Lower lobe of right lung (tissue), 2 donors: Measurements from ENCODE around the gene C11orf54. TPM values are rescaled to one million over a fixed set of nuclear protein-coding genes. Genes with fewer than 3 reads are reported as not detected.

ENCODE experiments used
- ATAC-seq, 2 donors: fragments of 200-7000 bp; cut with Tn5 transposase; one replicate each; pipeline ENCODE4 v1.9.1; 2020 to 2022; ENCODE audit warnings: mild to moderate bottlenecking in 2 of 2, moderate library complexity in 2 of 2
- DNase-seq: peaks from one replicate; pipeline ENCODE4 v3.0.0-alpha.2; 2020
- H3K27ac ChIP-seq: fragments of 200-600 bp; one replicate; pipeline ENCODE4 v1.8.0; 2022
- H3K27me3 ChIP-seq: fragments of 200-600 bp; one replicate; pipeline ENCODE4 v1.8.0; 2022; ENCODE audit warnings: low read depth
- H3K36me3 ChIP-seq: fragments of 200-600 bp; one replicate; pipeline ENCODE4 v1.8.0; 2022; ENCODE audit warnings: mild to moderate bottlenecking
- H3K4me1 ChIP-seq: fragments of 200-600 bp; one replicate; pipeline ENCODE4 v1.8.0; 2022
- H3K4me3 ChIP-seq: fragments of 200-600 bp; one replicate; pipeline ENCODE4 v1.8.0; 2022; ENCODE audit warnings: mild to moderate bottlenecking
- H3K9me3 ChIP-seq: fragments of 200-600 bp; one replicate; pipeline ENCODE4 v1.8.0; 2022
- CTCF ChIP-seq: fragments of 200-600 bp; IDR thresholded peaks from one replicate; pipeline ENCODE4 v1.8.0; 2022; ENCODE audit warnings: antibody characterized with exemption, mild to moderate bottlenecking
- intact Hi-C: fragments of 100-400 bp; cut with DNase I; formaldehyde crosslinking; loops from one replicate; pipeline ENCODE4 v1.11.0; 2022
- total RNA-seq: library from RNA; stranded (reverse); fragmentation: NEBNext Ultra II Directional; extraction: Animal tissue kit (Norgen Biotek cat#: 25700); gene quantifications from one replicate; pipeline ENCODE4 v1.2.1, GENCODE V29; 2021
- donor health status: DM: no; HTN: yes; CAD: no; lungs with severe emphysema.

C11orf54 gene
- total RNA-seq, 1 donor from 2014 or later = 50.2 TPM

- TF ChIP-seq CTCF = no peak
- Histone ChIP-seq H3K27ac (no peak overlapping the region), H3K9me3 (peaks cover 6% of the 10 kb centered on the region), H3K4me3 (no peak overlapping the region), H3K36me3 (peaks cover 73% of the 10 kb centered on the region), H3K27me3 (no peaks in the 10 kb centered on the region), H3K4me1 (no peaks in the 10 kb centered on the region)
- intact Hi-C loops = no loop called here
- ATAC-seq (no peak), DNase-seq (no peak)
Measured at GRCh38 chr11:93704237-93704636, 37.2 kb upstream of the C11orf54 start.

GRCh38 chr11:93710239-93710638 lies 31.2 kb upstream of the C11orf54 start:
- peaks cover 40% of the 10 kb centered on the region for H3K36me3 ChIP-seq

DNA sequence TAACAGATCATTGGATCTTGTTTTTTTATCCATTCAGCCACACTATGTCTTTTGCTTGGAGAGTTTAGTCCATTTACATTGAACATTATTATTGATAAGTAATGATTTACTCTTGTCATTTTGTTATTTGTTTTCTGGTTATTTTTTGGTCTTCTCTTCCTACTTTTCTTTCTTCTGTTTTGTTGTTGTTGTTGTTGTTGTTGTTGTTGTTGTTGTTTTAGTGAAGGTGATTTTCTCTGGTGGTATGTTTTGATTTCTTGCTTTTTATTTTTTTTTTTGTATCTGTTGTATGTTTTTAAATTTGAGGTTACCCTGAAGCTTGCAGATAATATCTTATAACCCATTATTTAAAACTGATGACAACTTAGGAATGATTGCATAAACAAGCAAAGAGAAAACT lies 28.8 kb upstream of the C11orf54 start:
- Histone ChIP-seq H3K4me3 (no peak overlapping the region), H3K9me3 (peaks cover 19% of the 10 kb centered on the region), H3K27ac (no peak overlapping the region), H3K4me1 (no peaks in the 10 kb centered on the region), H3K27me3 (no peaks in the 10 kb centered on the region), H3K36me3 (peaks cover 22% of the 10 kb centered on the region)
- no peak for ATAC-seq
- DNase-seq = no peak
- intact Hi-C loops = no loop called here
- TF ChIP-seq CTCF = no peak

More at GRCh38 chr11:93710239-93710638, 31.2 kb upstream of the C11orf54 start:
- no peak for ATAC-seq
- Histone ChIP-seq H3K4me1 (no peaks in the 10 kb centered on the region), H3K9me3 (peaks cover 19% of the 10 kb centered on the region), H3K27ac (no peak overlapping the region), H3K4me3 (no peak overlapping the region), H3K27me3 (no peaks in the 10 kb centered on the region)
- intact Hi-C loops = no loop called here
- no peak for TF ChIP-seq CTCF
- no peak for DNase-seq

DNA sequence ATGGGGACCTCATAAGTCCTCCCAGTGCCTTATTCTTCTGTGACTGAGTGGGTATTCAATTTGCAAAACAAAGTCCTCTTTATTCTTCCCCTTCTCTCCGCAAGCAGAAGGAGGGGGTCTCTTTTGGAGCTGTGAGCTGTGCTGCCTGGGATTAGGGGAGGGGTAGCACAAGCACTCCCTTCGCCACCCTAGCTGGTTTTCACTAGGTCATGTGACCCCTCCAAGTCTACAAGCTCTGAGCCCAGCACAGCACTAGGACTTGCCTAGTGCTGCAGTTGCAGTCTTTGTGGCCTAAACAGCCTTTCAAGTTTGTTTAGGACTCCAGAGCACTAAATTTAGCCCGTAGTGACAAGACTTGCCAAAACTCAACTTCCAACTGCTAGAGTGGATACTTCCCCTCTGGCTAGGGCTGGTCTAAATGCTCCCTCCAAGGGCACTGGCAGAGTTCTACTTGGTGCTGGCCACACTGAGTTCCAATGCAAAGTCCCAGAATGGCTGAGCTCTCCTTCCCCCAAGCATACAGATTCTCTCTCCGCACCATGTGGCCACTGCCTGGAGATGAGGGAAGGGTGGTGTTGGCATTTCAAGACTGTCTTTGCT lies 25.6 kb upstream of the C11orf54 start:
- H3K9me3 ChIP-seq = no peaks in the 10 kb centered on the region
- intact Hi-C loops = no loop called here
- no peak for DNase-seq
- H3K4me3 ChIP-seq = no peak overlapping the region
- no peak for ATAC-seq
- H3K27ac ChIP-seq = no peak overlapping the region
- no peak for TF ChIP-seq CTCF
- H3K4me1 ChIP-seq = no peaks in the 10 kb centered on the region
- peaks cover 14% of the 10 kb centered on the region for H3K36me3 ChIP-seq
- no peaks in the 10 kb centered on the region for H3K27me3 ChIP-seq

DNA sequence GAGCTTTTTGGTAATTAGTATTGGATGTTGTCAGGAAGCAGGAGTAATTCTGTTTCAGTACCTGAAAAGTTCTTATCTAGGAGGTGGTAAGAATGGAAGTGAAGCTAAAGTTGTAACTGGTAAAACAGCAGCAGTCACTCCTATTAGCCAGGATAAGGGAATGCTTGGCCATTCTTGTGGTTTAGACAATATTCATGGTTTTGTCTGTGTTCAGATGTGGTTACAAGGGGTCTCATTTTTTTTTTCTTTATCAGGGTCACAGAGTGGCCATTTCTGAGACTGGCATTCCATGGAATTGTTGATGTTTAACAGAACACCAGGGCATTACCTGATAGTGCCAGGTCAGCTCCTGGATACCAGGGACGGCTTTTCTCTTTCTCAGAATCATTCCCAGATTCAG lies 24.0 kb upstream of the C11orf54 start:
- Histone ChIP-seq H3K27me3 (no peaks in the 10 kb centered on the region), H3K4me1 (no peaks in the 10 kb centered on the region), H3K9me3 (no peaks in the 10 kb centered on the region), H3K4me3 (no peak overlapping the region), H3K27ac (no peak overlapping the region), H3K36me3 (peaks cover 14% of the 10 kb centered on the region)
- intact Hi-C loops = no loop called here
- DNase-seq (no peak), ATAC-seq (no peak)
- no peak for TF ChIP-seq CTCF
